ENCODE measurements around the gene DBT. TPM values are rescaled to one million over a fixed set of nuclear protein-coding genes. Genes with fewer than 3 reads are reported as not detected.

Gene DBT
- polyA plus RNA-seq, 1 of the 3 experiments (the other 2 are of a cell fraction), result 2.0 TPM

DNA sequence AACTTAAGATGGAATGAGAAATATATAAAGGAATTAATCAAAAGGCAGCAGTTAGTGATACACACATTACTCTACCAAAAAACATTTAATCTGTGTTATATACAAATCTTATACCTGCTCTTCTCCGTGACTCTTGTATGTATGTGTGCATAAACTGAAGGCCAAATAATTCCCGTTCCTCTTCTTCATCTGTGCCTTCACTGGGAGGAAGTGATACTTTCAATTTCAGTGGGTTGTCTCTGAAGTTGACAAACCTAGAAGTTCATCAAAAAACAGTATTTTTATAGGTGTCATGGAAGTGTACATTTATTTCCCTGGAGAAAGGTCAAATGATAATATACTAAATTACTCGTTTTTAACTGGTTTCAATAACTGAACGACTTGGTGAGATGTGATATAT lies 97.4 kb downstream of the DBT start:
- no peak for TF ChIP-seq RAD21 (IDR thresholded peaks at IDR 0.05; ENCODE audit: low read length)
- TF ChIP-seq TCF12 (IDR thresholded peaks at IDR 0.05), result no peak
- no peak for TF ChIP-seq SIN3A (IDR thresholded peaks at IDR 0.05; ENCODE audit: borderline replicate concordance, low read depth, low read length)
- TF ChIP-seq RXRA (IDR thresholded peaks at IDR 0.05; ENCODE audit: borderline replicate concordance, low read depth), result no peak
- TF ChIP-seq, protein P1, sequence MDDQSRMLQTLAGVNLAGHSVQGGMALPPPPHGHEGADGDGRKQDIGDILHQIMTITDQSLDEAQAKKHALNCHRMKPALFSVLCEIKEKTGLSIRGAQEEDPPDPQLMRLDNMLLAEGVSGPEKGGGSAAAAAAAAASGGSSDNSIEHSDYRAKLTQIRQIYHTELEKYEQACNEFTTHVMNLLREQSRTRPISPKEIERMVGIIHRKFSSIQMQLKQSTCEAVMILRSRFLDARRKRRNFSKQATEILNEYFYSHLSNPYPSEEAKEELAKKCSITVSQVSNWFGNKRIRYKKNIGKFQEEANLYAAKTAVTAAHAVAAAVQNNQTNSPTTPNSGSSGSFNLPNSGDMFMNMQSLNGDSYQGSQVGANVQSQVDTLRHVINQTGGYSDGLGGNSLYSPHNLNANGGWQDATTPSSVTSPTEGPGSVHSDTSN (IDR thresholded peaks at IDR 0.05), result no peak
- no peak for TF ChIP-seq NFIC (IDR thresholded peaks at IDR 0.05; ENCODE audit: borderline replicate concordance)
- TF ChIP-seq, protein P2, sequence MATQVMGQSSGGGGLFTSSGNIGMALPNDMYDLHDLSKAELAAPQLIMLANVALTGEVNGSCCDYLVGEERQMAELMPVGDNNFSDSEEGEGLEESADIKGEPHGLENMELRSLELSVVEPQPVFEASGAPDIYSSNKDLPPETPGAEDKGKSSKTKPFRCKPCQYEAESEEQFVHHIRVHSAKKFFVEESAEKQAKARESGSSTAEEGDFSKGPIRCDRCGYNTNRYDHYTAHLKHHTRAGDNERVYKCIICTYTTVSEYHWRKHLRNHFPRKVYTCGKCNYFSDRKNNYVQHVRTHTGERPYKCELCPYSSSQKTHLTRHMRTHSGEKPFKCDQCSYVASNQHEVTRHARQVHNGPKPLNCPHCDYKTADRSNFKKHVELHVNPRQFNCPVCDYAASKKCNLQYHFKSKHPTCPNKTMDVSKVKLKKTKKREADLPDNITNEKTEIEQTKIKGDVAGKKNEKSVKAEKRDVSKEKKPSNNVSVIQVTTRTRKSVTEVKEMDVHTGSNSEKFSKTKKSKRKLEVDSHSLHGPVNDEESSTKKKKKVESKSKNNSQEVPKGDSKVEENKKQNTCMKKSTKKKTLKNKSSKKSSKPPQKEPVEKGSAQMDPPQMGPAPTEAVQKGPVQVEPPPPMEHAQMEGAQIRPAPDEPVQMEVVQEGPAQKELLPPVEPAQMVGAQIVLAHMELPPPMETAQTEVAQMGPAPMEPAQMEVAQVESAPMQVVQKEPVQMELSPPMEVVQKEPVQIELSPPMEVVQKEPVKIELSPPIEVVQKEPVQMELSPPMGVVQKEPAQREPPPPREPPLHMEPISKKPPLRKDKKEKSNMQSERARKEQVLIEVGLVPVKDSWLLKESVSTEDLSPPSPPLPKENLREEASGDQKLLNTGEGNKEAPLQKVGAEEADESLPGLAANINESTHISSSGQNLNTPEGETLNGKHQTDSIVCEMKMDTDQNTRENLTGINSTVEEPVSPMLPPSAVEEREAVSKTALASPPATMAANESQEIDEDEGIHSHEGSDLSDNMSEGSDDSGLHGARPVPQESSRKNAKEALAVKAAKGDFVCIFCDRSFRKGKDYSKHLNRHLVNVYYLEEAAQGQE (IDR thresholded peaks at IDR 0.05; ENCODE audit: low read depth, low read length), result no peak
- no peak for TF ChIP-seq JUND (IDR thresholded peaks at IDR 0.05)
- TF ChIP-seq RCOR1 (IDR thresholded peaks at IDR 0.05; ENCODE audit: low read length), result no peak
- TF ChIP-seq GABPA (IDR thresholded peaks at IDR 0.05; ENCODE audit: low read depth), result no peak
- TF ChIP-seq NRF1 (IDR thresholded peaks at IDR 0.05; ENCODE audit: low read depth, low read length), result no peak
- TF ChIP-seq, protein P3, sequence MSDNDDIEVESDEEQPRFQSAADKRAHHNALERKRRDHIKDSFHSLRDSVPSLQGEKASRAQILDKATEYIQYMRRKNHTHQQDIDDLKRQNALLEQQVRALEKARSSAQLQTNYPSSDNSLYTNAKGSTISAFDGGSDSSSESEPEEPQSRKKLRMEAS (IDR thresholded peaks at IDR 0.05; ENCODE audit: low read depth), result no peak
- no peak for TF ChIP-seq EP300 (IDR thresholded peaks at IDR 0.05; ENCODE audit: borderline replicate concordance in 1 of 2, low read depth in 1 of 2, low read length in 1 of 2)
- TF ChIP-seq, protein P4, sequence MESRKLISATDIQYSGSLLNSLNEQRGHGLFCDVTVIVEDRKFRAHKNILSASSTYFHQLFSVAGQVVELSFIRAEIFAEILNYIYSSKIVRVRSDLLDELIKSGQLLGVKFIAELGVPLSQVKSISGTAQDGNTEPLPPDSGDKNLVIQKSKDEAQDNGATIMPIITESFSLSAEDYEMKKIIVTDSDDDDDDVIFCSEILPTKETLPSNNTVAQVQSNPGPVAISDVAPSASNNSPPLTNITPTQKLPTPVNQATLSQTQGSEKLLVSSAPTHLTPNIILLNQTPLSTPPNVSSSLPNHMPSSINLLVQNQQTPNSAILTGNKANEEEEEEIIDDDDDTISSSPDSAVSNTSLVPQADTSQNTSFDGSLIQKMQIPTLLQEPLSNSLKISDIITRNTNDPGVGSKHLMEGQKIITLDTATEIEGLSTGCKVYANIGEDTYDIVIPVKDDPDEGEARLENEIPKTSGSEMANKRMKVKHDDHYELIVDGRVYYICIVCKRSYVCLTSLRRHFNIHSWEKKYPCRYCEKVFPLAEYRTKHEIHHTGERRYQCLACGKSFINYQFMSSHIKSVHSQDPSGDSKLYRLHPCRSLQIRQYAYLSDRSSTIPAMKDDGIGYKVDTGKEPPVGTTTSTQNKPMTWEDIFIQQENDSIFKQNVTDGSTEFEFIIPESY (IDR thresholded peaks at IDR 0.05; ENCODE audit: borderline replicate concordance, low read depth), result no peak
- TF ChIP-seq, protein P5, sequence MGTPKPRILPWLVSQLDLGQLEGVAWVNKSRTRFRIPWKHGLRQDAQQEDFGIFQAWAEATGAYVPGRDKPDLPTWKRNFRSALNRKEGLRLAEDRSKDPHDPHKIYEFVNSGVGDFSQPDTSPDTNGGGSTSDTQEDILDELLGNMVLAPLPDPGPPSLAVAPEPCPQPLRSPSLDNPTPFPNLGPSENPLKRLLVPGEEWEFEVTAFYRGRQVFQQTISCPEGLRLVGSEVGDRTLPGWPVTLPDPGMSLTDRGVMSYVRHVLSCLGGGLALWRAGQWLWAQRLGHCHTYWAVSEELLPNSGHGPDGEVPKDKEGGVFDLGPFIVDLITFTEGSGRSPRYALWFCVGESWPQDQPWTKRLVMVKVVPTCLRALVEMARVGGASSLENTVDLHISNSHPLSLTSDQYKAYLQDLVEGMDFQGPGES (IDR thresholded peaks at IDR 0.05; ENCODE audit: low read depth, low read length), result no peak
- TF ChIP-seq YY1 (IDR thresholded peaks at IDR 0.05; ENCODE audit: low read depth), result no peak
- no peak for TF ChIP-seq MEF2A (IDR thresholded peaks at IDR 0.05; ENCODE audit: borderline replicate concordance, low read depth)
- no peak for TF ChIP-seq RFX5 (IDR thresholded peaks at IDR 0.05; ENCODE audit: low read length)
- Histone ChIP-seq H3K27ac (ENCODE audit: low read depth in 2 of 2, low read length in 1 of 2) (no peak overlapping the region), H3K9ac (no peak overlapping the region), H3K79me2 (ENCODE audit: insufficient read depth) (no peaks in the 10 kb centered on the region), H2AFZ (ENCODE audit: low read depth) (no peak overlapping the region), H3K4me3 (ENCODE audit: low read depth in 2 of 2, low read length in 1 of 2) (no peak overlapping the region), H3K9me2 (no peaks in the 10 kb centered on the region), H3K36me3 (replicated peaks in 1 of 2; ENCODE audit: control insufficient read depth in 1 of 2, insufficient read depth in 2 of 2, low read length in 1 of 2) (peaks cover 31 to 34% of the 10 kb centered on the region in 2 experiments), H3K27me3 (ENCODE audit: insufficient read depth) (no peaks in the 10 kb centered on the region), H4K20me1 (ENCODE audit: insufficient read depth) (no peaks in the 10 kb centered on the region), H3K4me1 (ENCODE audit: control insufficient read depth in 1 of 2, insufficient read depth in 2 of 2, low read depth in 1 of 2, low read length in 1 of 2) (no peaks in the 10 kb centered on the region), H3F3A (replicated peaks; ENCODE audit: insufficient read depth) (no peaks in the 10 kb centered on the region), H3K9me3 (no peaks in the 10 kb centered on the region), H3K4me2 (no peak overlapping the region)
- ChIA-PET CTCF (interaction anchor here (0.8 kb wide), 1 partner anchor 11 kb away, joined by 4 read pairs; no protein-coding TSS in a partner anchor), POLR2A (no interaction called here)
- DNase-seq, result no peak
- 96% methylated on average over 4 of the region's 4 CpGs for WGBS (ENCODE audit: low lambda C conversion rate)

Measured in SK-N-SH (cell line).